Ovary (tissue), 9 donors: Measurements from ENCODE around the gene RBM4B. TPM values are rescaled to one million over a fixed set of nuclear protein-coding genes. Genes with fewer than 3 reads are reported as not detected.

Experiments used
- DNase-seq, 5 donors: peaks; one replicate each; pipeline ENCODE4 v3.0.0-alpha.2; 2019 to 2020
- H3K27ac ChIP-seq, 2 donors: fragments of 200-600 bp; one replicate each; pipeline versions ENCODE4 v1.5.1 to v1.8.0; 2019 to 2022
- H3K27me3 ChIP-seq: fragments of 200-600 bp; one replicate; pipeline ENCODE4 v1.8.0; 2022
- H3K36me3 ChIP-seq: fragments of 200-600 bp; sonication (generic); one replicate; pipeline ENCODE4 v1.5.1; 2019
- H3K4me1 ChIP-seq: one replicate; pipeline ENCODE4 v1.8.1; 2013; ENCODE audit warnings: mild to moderate bottlenecking, moderate library complexity; ENCODE audit not compliant: insufficient read depth
- H3K4me3 ChIP-seq: fragments of 200-600 bp; sonication (generic); one replicate; pipeline ENCODE4 v1.5.1; 2017
- H3K9me3 ChIP-seq, 2 donors: fragments of 200-600 bp in 1 of 2; sonication (generic) in 1 of 2; one replicate each; pipeline versions ENCODE4 v1.5.1 to v1.8.1; 2013 to 2019; ENCODE audit warnings: mild to moderate bottlenecking in 1 of 2, moderate library complexity in 1 of 2
- EP300 ChIP-seq: sonication (generic); formaldehyde crosslinking; IDR thresholded peaks from one replicate; pipeline ENCODE4 v1.6.1; 2017; ENCODE audit warnings: antibody characterized with exemption
- POLR2A ChIP-seq: fragments of 450-650 bp; IDR thresholded peaks from one replicate; pipeline ENCODE4 v1.6.1; 2017; ENCODE audit warnings: antibody characterized with exemption, mild to moderate bottlenecking, moderate library complexity
- whole genome bisulfite sequencing, 3 donors: extraction: QIAGEN DNeasy Blood & Tissue Kit in 1 of 3; methylation state at CpG; one replicate each; pipeline versions ENCODE4 v1.1.5 to v1.1.7; 2013 to 2017; 5-methylcytosine and 5-hydroxymethylcytosine counted together
- intact Hi-C, 4 donors: fragments of 100-400 bp; cut with DNase I; formaldehyde crosslinking; loops; one replicate each; pipeline versions ENCODE4 v1.11.0 to v1.15.1; 2022 to 2023
- polyA plus RNA-seq, 2 donors: library from polyadenylated mRNA; stranded (reverse); fragments of 200-250 nt in 1 of 2; fragments of 350-450 nt in 1 of 2; fragmentation: Illumina TruSeq in 1 of 2; extraction: RNeasy Lipid Tissue Mini Kit (QIAGEN cat#74804) in 1 of 2; gene quantifications; one replicate each; pipeline ENCODE4 v1.2.3, GENCODE V29; 2013 to 2014
- total RNA-seq, 7 donors: library from RNA; depleted of rRNA in 2 of 7; stranded (reverse); fragments of >200 nt in 2 of 7; fragmentation: NEBNext Ultra II Directional in 3 of 7; extraction: Animal tissue kit (Norgen Biotek cat#: 25700) in 3 of 7; gene quantifications; one replicate each; pipeline versions ENCODE4 v1.1.0 to v1.2.4, GENCODE V29; 2016 to 2023
- TF ChIP-seq, protein P1 (sequence below), 3 donors: fragments of 450-650 bp in 2 of 3; fragments of 200-600 bp in 1 of 3; IDR thresholded peaks; one replicate each; pipeline versions ENCODE4 v1.5.1 to v1.8.0; 2016 to 2022; ENCODE audit warnings: antibody characterized with exemption in 3 of 3, mild to moderate bottlenecking in 1 of 3
- donor health status: DM: no; HTN: no; CAD: no; lungs with moderate emphysema.
- donor health status: DM: no; HTN: no; CAD: no.
- donor health status: Bipolar disorder and iron deficiency.
- donor health status: DM: yes; HTN: yes; CAD: no.
- donor health status: DM: no; HTN: no; CAD: no.
- donor health status: DM: yes; HTN: yes; CAD: no.

The RBM4B gene
- total and polyA plus RNA-seq, 9 donors, result 16.1 to 46.2 (median 30.2) TPM

DNA sequence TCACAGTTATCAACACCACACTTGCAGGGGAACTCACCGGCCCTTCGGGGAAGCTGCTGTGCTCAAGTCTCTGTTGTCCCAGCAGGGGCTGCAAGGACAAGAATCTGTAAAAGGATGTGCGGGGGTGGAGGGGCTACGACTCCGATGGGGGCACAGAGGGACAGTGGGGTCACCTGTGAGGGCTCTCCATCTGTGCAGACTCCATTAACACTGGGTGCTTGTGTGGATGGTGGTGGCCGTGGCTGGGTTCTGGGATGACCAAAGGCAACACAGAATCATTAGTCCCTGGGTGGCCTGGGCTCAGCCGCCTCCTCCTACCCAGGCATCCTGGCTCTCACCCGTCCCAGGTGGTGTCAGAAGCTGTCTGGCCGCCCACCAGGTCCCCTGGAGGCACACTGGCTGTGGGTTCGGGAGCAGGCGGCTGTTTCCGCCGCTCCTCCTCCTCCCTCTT lies 10.2 kb upstream of the RBM4B start:
- intact Hi-C loops, result loop anchor here in 2 of 4 donors (5.0 to 10.0 kb wide), 2 partner anchors 111 to 273 kb away; no protein-coding TSS in a partner anchor
- TF ChIP-seq EP300, result no peak
- no peak for TF ChIP-seq POLR2A
- TF ChIP-seq, protein P1, sequence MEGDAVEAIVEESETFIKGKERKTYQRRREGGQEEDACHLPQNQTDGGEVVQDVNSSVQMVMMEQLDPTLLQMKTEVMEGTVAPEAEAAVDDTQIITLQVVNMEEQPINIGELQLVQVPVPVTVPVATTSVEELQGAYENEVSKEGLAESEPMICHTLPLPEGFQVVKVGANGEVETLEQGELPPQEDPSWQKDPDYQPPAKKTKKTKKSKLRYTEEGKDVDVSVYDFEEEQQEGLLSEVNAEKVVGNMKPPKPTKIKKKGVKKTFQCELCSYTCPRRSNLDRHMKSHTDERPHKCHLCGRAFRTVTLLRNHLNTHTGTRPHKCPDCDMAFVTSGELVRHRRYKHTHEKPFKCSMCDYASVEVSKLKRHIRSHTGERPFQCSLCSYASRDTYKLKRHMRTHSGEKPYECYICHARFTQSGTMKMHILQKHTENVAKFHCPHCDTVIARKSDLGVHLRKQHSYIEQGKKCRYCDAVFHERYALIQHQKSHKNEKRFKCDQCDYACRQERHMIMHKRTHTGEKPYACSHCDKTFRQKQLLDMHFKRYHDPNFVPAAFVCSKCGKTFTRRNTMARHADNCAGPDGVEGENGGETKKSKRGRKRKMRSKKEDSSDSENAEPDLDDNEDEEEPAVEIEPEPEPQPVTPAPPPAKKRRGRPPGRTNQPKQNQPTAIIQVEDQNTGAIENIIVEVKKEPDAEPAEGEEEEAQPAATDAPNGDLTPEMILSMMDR (IDR thresholded peaks at IDR 0.05), result no peak
- WGBS, 3 donors, result 82 to 85% (median 83%) methylated on average over 13 of the region's 13 CpGs

DNA sequence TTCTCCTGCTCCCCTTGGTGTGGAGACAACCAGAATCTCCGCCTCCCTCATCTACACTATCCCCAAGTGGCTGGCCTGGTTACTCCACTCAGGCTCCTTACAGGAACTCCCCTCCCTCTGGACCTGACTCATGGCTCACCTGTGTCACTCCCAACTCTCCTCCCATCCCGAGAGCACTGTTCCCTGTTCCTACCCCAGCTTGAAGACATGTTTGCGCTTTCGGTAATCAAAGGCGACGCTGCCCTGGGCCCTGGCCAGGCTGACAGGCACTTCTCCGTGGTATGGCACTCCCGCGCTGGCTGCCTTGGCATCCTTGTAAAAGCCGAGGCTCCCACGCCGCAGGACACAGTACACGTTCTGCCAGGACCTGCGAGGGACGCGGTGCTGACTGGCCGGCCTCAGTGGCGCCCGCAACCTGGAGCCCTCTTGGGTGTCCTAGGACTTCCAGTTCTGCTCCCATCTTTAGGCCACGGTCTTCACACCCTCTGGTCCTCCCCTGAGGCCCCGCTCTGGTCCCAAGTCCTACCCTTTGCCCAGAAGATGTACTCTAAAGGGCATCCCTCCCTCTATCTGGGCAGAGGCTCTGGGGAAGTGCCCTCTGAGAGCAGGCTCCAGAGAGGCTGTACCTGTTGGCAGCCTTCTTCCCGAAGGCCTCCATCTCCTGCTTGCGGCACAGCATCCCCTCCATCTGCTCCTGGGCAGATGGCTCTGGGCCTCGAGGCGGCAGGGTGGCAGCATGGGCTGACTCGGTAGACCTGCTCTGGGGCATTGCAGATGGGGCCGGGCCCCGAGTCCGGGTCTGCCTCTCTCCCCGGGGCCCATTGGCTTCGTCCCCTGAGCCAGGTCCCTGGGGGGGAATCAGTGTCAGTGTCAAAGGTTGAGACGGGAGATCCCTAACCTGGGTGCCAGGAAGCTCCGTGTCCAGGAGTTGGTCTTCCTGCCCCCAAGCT lies 9.4 kb upstream of the RBM4B start:
- no peaks in the 10 kb centered on the region for H3K9me3 ChIP-seq
- DNase-seq, result no peak
- H3K27me3 ChIP-seq, result no peaks in the 10 kb centered on the region
- TF ChIP-seq, protein P1 (IDR thresholded peaks at IDR 0.05), result no peak
- no peak for TF ChIP-seq EP300
- no peak for TF ChIP-seq POLR2A
- no peak overlapping the region for H3K27ac ChIP-seq
- WGBS, 3 donors, result 92% methylated on average over 33 of the region's 33 CpGs
- no peak overlapping the region for H3K4me3 ChIP-seq
- intact Hi-C loops, result loop anchor here in 2 of 4 donors (5.0 to 10.0 kb wide), 2 partner anchors 110 to 272 kb away; no protein-coding TSS in a partner anchor
- no peaks in the 10 kb centered on the region for H3K36me3 ChIP-seq
- no peaks in the 10 kb centered on the region for H3K4me1 ChIP-seq

More for the DNA sequence above, 10.2 kb upstream of the RBM4B start:
- no peak for DNase-seq
- no peaks in the 10 kb centered on the region for H3K4me1 ChIP-seq
- H3K27ac ChIP-seq, result no peak overlapping the region
- H3K36me3 ChIP-seq, result no peaks in the 10 kb centered on the region
- H3K27me3 ChIP-seq, result no peaks in the 10 kb centered on the region
- no peak overlapping the region for H3K4me3 ChIP-seq
- no peaks in the 10 kb centered on the region for H3K9me3 ChIP-seq

DNA sequence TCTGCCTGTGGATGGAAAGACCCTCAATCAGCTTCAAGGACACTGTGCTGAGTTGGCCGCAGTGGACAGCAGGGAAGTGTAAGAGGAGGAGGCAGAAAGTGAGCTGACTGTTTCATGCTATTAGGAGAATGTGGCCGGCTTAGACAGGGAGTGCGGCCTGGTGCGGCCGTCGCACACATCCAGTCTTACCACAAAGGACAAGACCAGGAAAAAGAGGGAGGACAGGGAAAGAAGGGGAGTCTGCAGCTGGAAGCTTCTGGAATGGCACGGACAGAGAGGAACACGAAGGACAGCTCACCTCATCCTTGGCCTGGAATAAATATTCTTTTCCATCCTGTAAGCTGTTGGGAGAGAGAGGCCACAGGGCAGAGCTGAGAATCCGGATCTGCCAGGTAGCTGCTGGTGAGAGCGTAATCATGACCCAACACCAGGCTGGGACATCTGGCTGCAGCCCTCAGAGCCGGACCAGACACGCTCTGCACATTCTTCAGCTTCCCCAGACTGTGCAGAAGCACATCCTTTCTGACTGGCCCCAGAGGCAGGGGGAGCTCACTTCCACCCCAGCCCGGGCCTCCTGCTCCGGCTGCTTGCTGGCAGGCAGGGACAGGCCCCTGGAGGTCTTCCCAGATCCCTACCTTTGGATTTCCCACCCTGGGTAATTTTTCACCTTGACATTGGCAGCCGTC lies 8.6 kb upstream of the RBM4B start:
- TF ChIP-seq POLR2A, result no peak
- Histone ChIP-seq H3K4me1 (no peaks in the 10 kb centered on the region), H3K27me3 (no peaks in the 10 kb centered on the region), H3K9me3 (no peaks in the 10 kb centered on the region), H3K36me3 (no peaks in the 10 kb centered on the region), H3K27ac (no peak overlapping the region), H3K4me3 (no peak overlapping the region)
- no peak for DNase-seq
- WGBS, 3 donors, result 53 to 69% (median 58%) methylated on average over 15 of the region's 15 CpGs
- intact Hi-C loops, result loop anchor here in 2 of 4 donors (5.0 to 10.0 kb wide), 2 partner anchors 109 to 271 kb away; no protein-coding TSS in a partner anchor

DNA sequence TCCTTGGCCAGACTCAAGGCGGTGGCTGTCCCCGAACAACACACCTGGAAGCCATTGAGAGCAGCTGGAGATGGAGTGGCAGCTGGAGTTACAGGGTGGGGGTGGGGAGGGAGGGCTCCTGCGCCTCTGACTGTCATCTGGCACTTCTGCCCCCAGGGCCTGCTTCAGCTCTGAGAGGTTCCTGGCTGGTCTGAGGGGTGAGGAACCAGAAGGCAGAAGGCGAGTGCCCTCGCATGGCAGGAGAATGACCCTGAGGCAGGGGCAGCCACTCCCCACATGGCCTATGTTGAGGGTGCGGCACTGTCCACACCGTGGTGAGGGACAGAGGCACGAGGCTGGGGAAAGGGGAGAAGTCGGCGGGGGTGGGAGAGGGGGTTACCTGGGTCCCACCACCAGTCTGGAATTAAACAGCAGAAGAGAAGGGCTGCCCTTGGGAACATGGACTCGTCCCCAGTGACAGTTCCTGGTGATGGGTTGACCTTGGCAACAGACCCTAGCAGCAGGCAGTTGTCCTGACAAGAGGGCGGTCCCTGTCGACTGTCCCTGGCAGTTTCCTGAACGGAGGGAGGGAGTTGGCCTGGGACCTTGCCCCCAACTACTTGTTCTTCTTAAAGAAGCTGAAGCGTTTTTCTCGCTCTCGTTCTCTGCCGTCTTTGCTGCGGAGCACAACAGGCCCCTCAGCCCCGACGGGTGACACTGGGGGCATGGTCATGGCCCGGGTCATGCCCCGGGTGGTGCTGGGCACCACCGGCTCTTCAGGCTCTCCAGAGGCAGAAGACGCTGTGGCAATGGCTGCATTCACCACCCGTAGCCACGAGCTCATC lies 7.8 kb upstream of the RBM4B start:
- intact Hi-C loops, result loop anchor here in 2 of 4 donors (5.0 to 10.0 kb wide), 2 partner anchors 108 to 271 kb away; no protein-coding TSS in a partner anchor
- no peaks in the 10 kb centered on the region for H3K36me3 ChIP-seq

More for the DNA sequence above, 7.8 kb upstream of the RBM4B start:
- Histone ChIP-seq H3K27me3 (no peaks in the 10 kb centered on the region), H3K4me3 (no peak overlapping the region), H3K4me1 (no peaks in the 10 kb centered on the region), H3K27ac (no peak overlapping the region), H3K9me3 (no peaks in the 10 kb centered on the region)
- DNase-seq, result no peak
- WGBS, 3 donors, result 72 to 80% (median 76%) methylated on average over 27 of the region's 27 CpGs
- TF ChIP-seq POLR2A (no peak), EP300 (no peak)
- TF ChIP-seq, protein P1 (IDR thresholded peaks at IDR 0.05), result no peak
